Vagina (tissue), 2 donors: ENCODE data around the gene FOXRED1. TPM values are rescaled to one million over a fixed set of nuclear protein-coding genes. Genes with fewer than 3 reads are reported as not detected.

Experiments used
- DNase-seq, 2 donors: peaks; one replicate each; pipeline ENCODE4 v3.0.0-alpha.2; 2017; ENCODE audit errors: extremely low spot score in 2 of 2
- H3K27ac ChIP-seq: fragments of 200-600 bp; sonication (generic); one replicate; pipeline ENCODE4 v1.5.1; 2019
- H3K27me3 ChIP-seq: fragments of 200-600 bp; sonication (generic); one replicate; pipeline ENCODE4 v1.5.1; 2019
- H3K36me3 ChIP-seq, 2 donors: fragments of 200-600 bp; sonication (generic); one replicate each; pipeline ENCODE4 v1.5.1; 2017 to 2019
- H3K4me1 ChIP-seq: fragments of 200-600 bp; sonication (generic); one replicate; pipeline ENCODE4 v1.5.1; 2019
- H3K4me3 ChIP-seq, 2 donors: fragments of 200-600 bp; sonication (generic); 1 replicate in 1 of 2; 2 replicates in 1 of 2; pipeline ENCODE4 v1.5.1; 2016 to 2019
- H3K9me3 ChIP-seq: fragments of 200-600 bp; sonication (generic); one replicate; pipeline ENCODE4 v1.5.1; 2019
- CTCF ChIP-seq, 3 experiments: fragments of 450-650 bp in 2 of 3; fragments of 200-600 bp in 1 of 3; sonication (generic) in 1 of 3; IDR thresholded peaks; one replicate each; pipeline ENCODE4 v1.5.1; 2017 to 2019; ENCODE audit warnings: antibody characterized with exemption in 3 of 3, mild to moderate bottlenecking in 2 of 3, moderate library complexity in 2 of 3
- POLR2A ChIP-seq, 2 donors: fragments of 450-650 bp; IDR thresholded peaks; one replicate each; pipeline ENCODE4 v1.6.1; 2017; ENCODE audit warnings: antibody characterized with exemption in 2 of 2, mild to moderate bottlenecking in 2 of 2, moderate library complexity in 2 of 2
- POLR2AphosphoS5 ChIP-seq, 2 donors: sonication (generic); formaldehyde crosslinking; IDR thresholded peaks; one replicate each; pipeline ENCODE4 v1.9.0; 2017; ENCODE audit warnings: antibody characterized with exemption in 2 of 2, mild to moderate bottlenecking in 2 of 2, low read depth in 1 of 2; ENCODE audit not compliant: insufficient read depth in 1 of 2
- intact Hi-C: fragments of 100-400 bp; cut with DNase I; formaldehyde crosslinking; loops from one replicate; pipeline ENCODE4 v1.15.1; 2023
- total RNA-seq: library from RNA; depleted of rRNA; stranded (reverse); fragments of >200 nt; gene quantifications from one replicate; pipeline ENCODE4 v1.2.3, GENCODE V29; 2016

Gene FOXRED1
- total RNA-seq, 1 donor from 2014 or later: 16.7 TPM

GRCh38 chr11:126280595-126280994, 11.6 kb downstream of the FOXRED1 start:
- H3K9me3 ChIP-seq: no peaks in the 10 kb centered on the region
- intact Hi-C loops: no loop called here
- DNase-seq: no peak
- no peak overlapping the region for H3K27ac ChIP-seq
- no peak for TF ChIP-seq CTCF (IDR thresholded peaks at IDR 0.05)
- TF ChIP-seq POLR2A (IDR thresholded peaks at IDR 0.05): no peak
- TF ChIP-seq POLR2AphosphoS5 (IDR thresholded peaks at IDR 0.05; ENCODE audit: insufficient read depth in 1 of 2, low read depth in 1 of 2): no peak
- peaks cover 25% of the 10 kb centered on the region for H3K4me1 ChIP-seq
- H3K4me3 ChIP-seq: no peak overlapping the region
- H3K27me3 ChIP-seq: no peaks in the 10 kb centered on the region
- H3K36me3 ChIP-seq: no peaks in the 10 kb centered on the region

- intact Hi-C loops: no loop called here
- Histone ChIP-seq H3K4me3 (no peak overlapping the region), H3K4me1 (peaks cover 25% of the 10 kb centered on the region), H3K36me3 (no peaks in the 10 kb centered on the region), H3K27me3 (no peaks in the 10 kb centered on the region), H3K9me3 (no peaks in the 10 kb centered on the region), H3K27ac (no peak overlapping the region)
- DNase-seq: no peak
- TF ChIP-seq POLR2AphosphoS5 (IDR thresholded peaks at IDR 0.05; ENCODE audit: insufficient read depth in 1 of 2, low read depth in 1 of 2) (no peak), POLR2A (IDR thresholded peaks at IDR 0.05) (no peak), CTCF (IDR thresholded peaks at IDR 0.05) (no peak)
Observed at GRCh38 chr11:126281245-126281644, 12.3 kb downstream of the FOXRED1 start.

- TF ChIP-seq POLR2A (IDR thresholded peaks at IDR 0.05): no peak
- no peak for TF ChIP-seq CTCF (IDR thresholded peaks at IDR 0.05)
- TF ChIP-seq POLR2AphosphoS5 (IDR thresholded peaks at IDR 0.05; ENCODE audit: insufficient read depth in 1 of 2, low read depth in 1 of 2): no peak
- H3K27me3 ChIP-seq: no peaks in the 10 kb centered on the region
- peaks cover 25% of the 10 kb centered on the region for H3K4me1 ChIP-seq
- intact Hi-C loops: no loop called here
- peak overlapping the region; percentile 81 to 86 for H3K4me3 ChIP-seq
- H3K9me3 ChIP-seq: no peaks in the 10 kb centered on the region
- no peaks in the 10 kb centered on the region for H3K36me3 ChIP-seq
- DNase-seq: no peak
- H3K27ac ChIP-seq: peak overlapping the region; percentile 89
Observed at GRCh38 chr11:126281666-126282175, 12.8 kb downstream of the FOXRED1 start.

GRCh38 chr11:126282361-126282735, 13.4 kb downstream of the FOXRED1 start:
- TF ChIP-seq POLR2A (IDR thresholded peaks at IDR 0.05) (no peak), POLR2AphosphoS5 (IDR thresholded peaks at IDR 0.05; ENCODE audit: insufficient read depth in 1 of 2, low read depth in 1 of 2) (no peak), CTCF (IDR thresholded peaks at IDR 0.05) (no peak)
- H3K27me3 ChIP-seq: no peaks in the 10 kb centered on the region
- H3K9me3 ChIP-seq: no peaks in the 10 kb centered on the region
- peak overlapping the region; percentile 81 to 86 for H3K4me3 ChIP-seq
- H3K36me3 ChIP-seq: no peaks in the 10 kb centered on the region
- no peak for DNase-seq
- peaks cover 25% of the 10 kb centered on the region for H3K4me1 ChIP-seq
- intact Hi-C loops: no loop called here
- peak overlapping the region; percentile 89 for H3K27ac ChIP-seq

GRCh38 chr11:126282736-126283591, 14.0 kb downstream of the FOXRED1 start, which contains the start of gene TIRAP:
TIRAP (plus strand) TSS chr11:126283093; CDS start chr11:126290895, 7,802 bp downstream.
- DNase-seq: no peak
- peak within 1 kb of the TSS; percentile 89 for H3K27ac ChIP-seq

More at GRCh38 chr11:126282736-126283591, 14.0 kb downstream of the FOXRED1 start, which contains the start of gene TIRAP:
- Histone ChIP-seq H3K27me3 (no peaks in the 10 kb centered on the region), H3K4me1 (peaks cover 25% of the 10 kb centered on the region), H3K36me3 (peaks cover 0 to under 1% of the 10 kb centered on the region in 2 donors), H3K9me3 (no peaks in the 10 kb centered on the region), H3K4me3 (peak within 1 kb of the TSS; percentile 81 to 86)
- intact Hi-C loops: no loop called here
- TF ChIP-seq CTCF (IDR thresholded peaks at IDR 0.05): no peak
- peak in 1 of 2 donors; percentile 62 for TF ChIP-seq POLR2AphosphoS5 (IDR thresholded peaks at IDR 0.05; ENCODE audit: insufficient read depth in 1 of 2, low read depth in 1 of 2)
- peak in 1 of 2 donors; percentile 49 for TF ChIP-seq POLR2A (IDR thresholded peaks at IDR 0.05)
